NCI-H226 (cell line): Measurements from ENCODE around the gene CCDC80.
"Not testable (repeated sequence)": the region's sequence is repeated elsewhere in the genome, so short reads cannot be mapped to it uniquely, and the experiment has no call there.

Experiments
- DNase-seq: peaks from one replicate; pipeline ENCODE4 v3.0.0-alpha.2; 2015

Gene CCDC80, protein sequence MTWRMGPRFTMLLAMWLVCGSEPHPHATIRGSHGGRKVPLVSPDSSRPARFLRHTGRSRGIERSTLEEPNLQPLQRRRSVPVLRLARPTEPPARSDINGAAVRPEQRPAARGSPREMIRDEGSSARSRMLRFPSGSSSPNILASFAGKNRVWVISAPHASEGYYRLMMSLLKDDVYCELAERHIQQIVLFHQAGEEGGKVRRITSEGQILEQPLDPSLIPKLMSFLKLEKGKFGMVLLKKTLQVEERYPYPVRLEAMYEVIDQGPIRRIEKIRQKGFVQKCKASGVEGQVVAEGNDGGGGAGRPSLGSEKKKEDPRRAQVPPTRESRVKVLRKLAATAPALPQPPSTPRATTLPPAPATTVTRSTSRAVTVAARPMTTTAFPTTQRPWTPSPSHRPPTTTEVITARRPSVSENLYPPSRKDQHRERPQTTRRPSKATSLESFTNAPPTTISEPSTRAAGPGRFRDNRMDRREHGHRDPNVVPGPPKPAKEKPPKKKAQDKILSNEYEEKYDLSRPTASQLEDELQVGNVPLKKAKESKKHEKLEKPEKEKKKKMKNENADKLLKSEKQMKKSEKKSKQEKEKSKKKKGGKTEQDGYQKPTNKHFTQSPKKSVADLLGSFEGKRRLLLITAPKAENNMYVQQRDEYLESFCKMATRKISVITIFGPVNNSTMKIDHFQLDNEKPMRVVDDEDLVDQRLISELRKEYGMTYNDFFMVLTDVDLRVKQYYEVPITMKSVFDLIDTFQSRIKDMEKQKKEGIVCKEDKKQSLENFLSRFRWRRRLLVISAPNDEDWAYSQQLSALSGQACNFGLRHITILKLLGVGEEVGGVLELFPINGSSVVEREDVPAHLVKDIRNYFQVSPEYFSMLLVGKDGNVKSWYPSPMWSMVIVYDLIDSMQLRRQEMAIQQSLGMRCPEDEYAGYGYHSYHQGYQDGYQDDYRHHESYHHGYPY

DNA sequence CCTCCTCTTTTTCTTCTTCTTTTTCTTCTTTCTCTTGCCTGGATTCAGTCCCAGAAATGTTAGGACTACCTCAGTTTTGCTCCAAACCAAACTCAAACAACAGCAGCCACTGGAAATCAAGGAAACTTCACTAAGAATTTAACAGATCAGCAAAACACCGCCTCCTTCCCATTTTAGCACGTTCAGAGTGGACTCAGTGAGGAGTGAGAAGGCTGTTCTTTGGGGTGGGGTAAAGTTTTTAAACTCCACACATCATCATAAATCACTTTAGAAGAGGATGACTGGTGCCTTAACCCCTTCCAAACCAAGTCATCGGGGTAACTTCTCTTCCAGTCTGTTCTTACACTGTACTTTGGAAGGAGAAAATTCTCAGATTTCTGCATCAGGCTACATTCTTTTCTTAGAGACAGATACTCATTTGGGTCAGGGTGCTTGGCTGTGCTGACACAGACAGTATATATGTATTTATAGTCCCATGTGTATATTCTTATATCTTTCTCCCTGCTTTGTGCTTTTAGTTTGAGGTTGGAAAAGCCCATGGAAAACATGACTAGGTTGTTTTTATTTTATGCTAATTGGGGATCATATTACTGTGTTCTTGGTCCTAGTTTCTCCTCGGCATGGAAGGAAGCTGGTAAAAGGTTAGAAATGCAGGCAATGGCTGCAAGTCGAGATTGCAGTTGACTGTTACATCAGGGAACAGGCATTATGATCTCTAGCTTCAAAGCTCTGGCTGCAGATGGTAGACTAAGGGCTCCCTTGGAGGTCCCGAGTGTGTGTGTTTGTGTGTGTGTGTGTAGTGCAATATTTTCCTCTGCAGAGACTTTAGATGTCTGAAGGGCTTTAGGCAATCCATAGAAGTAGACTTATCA, at the start of gene CCDC80:
TSS of gene CCDC80 (minus strand) at position 214 of the 872 bp plus-strand sequence. CDS start 1,238 bp downstream, outside the sequence.
- DNase-seq = peak; percentile 91

DNA sequence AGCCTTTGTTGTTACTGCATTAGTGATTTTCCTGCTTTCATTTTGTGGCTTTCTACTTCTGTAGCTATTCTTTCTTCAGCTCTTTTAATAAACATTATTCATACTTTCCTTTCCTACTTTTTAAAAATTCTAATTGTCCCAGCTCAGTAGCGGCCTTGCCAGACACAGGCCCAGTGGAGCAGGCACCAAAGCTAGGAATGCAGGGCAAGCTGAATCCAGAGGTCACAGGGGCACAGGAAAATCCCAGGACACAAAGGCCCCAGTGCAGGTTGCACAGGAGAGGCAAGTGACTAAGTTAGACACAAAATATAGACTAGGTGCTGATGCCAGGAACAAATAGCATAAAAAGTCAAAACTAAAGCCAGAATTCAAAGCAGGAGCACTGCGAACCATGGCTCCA, 49.0 kb upstream of the CCDC80 start:
- no peak for DNase-seq

DNA sequence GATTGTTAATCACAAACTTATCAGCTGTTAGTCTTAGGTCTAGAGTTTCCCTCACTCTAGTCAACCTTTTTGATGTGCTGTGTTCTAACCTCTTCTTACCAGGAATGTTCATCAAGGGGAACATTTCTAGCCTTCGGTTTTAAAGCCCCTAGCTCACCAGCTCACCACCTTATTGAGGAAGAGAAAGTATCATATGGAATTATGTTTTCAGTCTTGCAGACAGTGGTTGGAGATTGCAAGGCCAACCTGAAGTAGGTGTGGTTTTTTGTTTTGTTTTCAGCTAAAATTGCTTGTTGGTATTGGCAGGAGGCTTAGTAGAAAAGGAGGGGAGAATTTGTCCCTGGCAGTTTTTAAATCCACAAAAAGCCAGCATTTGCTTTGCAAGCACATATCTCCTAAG, 48.4 kb upstream of the CCDC80 start:
- no peak for DNase-seq

DNA sequence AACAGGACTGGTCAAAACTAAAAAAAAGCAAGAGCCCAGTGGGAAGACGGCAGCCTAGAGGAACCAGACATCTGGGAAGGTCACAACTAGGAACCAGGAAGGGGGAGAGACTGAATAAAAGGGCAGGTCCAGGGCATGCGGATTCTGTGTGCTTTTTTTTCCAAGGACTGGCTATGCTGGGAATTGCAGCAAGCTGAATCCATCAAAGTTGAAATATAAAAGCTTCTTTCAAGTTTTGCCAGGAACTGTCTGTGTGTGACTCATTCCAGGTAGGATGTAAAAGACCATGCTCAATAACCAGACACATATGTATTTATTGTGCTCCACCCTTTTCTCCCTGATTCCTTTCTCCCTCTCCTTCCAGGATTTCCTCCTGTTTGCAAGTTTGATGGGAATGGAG, 47.9 kb upstream of the CCDC80 start:
- DNase-seq = peak; percentile 60

DNA sequence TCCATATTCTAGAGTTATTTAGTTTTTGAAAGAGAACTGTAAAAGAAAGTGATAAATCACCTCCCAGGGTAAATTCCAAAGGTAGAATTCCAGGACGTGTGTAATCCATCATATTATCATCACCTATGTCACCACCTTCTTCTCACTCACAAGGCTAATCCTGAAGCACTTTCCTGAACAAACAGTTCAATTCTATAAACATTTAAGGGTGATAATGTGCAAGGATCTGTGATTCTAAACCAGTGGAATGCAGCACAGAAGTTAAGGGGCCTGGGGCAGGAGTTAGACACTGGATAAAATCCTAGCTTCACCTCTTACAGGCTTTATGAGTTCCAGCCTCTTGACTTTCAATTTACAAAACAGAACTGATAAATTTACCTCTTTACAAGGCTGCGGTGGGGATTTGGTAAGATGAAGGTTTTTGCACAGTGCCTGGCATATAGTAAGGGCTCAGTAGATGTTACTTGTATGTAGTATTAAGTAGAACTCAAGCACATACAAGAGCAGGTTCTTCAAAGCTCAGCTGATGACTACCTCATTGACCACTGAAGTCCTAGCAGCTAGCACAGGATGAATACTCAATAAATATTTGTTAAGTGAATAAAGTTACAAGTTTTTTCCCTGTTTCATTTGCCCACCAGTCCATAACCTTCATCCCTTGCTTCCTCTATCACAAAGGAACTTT, 47.3 kb upstream of the CCDC80 start:
- DNase-seq = peak; percentile 79

DNA sequence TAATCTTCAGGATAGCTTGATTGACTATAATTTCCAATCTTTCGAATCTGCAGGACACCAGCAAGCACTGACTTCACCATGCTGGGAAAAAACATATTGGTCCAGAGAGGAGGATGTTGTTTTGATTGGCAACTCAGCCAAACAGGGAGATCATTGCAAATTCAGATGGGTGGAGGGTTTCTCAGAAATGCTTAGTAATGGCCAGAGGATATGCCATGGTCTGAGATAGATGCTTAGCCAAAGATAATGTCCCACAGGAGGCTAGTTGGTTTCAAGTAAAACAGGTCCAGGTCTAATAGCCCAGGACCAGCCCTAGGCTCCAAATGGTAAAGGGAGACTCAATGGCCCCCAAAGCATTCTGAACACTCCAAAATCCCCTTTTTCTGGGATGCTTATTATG, 46.7 kb upstream of the CCDC80 start:
- DNase-seq = peak; percentile 21

DNA sequence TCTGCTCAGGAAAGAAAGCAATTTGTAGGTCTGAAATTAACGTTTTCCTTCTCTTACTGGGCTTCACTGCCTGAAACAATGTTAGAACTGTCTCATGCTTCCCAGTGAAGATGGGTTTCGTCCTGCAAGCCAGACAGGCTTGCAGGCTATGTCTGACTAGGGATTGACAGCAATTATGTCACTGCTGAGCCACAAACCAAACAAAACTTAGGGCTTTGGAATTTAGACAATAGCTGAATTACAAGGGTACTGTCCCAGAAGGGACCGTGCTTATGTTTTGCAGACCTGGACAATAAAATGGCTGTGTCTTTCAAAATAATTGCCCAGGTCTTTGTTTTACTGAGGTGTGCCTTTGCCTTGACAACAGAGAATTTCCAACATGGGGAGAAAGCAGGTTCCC, 46.3 kb upstream of the CCDC80 start:
- DNase-seq = no peak

DNA sequence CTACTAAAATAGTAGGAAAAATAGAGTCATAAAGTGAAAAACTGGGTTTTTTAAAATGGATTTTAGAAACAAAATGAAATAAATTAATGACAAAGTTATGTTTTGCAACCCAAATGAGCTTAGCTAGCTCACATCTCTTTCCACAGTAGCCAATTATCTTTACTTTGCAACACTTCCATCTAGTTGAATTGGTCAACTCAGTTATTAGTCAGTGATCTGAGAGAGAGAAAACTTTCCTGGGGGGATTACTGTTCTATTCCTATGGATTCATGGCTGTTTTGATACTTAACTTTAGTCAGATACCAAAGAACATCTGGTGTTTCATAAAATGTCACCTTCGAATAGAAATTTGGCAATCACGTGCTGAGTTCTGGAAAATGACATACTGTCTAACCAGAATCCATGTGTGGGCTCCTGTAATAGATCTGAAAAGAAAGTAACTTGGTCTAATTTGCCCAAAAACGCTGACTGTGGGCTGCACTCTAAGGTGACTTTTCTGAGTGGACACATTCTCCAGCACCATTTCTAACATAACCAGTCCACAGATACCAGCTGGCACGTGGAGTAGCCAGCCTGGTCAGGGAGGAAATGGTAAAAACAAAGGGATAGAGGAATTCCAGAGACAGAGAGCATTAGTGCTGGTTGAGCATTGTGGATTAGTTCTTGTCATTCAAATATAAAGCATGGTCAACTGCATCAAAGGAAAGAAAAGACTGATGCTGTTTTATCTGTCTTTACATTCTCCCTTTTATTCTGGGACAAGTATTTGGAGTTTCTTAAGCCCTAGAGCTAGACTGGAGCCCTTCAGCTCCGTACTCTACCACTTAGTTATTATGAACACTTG, 45.2 kb upstream of the CCDC80 start:
- no peak for DNase-seq

DNA sequence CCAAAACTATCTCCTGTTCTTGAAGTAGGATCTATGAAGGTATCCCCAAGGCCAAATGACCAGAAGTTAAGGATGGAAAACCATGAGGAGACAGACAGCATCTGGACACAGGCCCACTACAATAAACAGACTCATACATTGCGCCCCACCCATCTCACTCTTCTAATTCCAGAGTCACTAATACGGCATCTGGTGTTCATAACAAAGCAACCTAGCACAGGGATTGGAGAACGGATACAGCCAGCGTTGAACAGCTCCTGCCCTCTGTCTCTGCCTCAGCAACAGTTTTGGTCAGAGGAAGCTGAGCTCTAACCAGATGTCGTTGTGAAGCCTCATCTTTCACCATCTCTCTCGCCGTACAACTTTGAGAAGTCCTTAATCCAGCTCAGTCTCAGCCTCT, 44.5 kb upstream of the CCDC80 start:
- DNase-seq = no peak

DNA sequence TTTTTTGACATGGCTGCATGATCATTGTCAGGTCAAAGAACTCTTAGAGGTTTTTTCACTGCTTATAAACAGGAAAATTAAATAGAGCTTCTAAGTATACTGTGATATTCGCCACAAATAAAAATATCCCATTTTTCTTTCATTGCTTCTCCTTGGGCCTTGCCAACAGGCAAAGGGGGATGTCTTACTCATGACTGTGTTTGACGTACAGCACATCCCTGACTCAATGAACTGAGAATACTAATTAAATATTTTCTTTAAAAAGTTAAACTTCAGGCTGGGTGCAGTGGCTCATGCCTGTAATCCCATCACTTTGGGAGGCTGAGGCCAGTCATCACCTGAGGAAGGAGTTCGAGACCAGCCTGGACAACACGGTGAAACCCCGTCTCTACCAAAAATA, 41.4 kb upstream of the CCDC80 start:
- DNase-seq = no peak

DNA sequence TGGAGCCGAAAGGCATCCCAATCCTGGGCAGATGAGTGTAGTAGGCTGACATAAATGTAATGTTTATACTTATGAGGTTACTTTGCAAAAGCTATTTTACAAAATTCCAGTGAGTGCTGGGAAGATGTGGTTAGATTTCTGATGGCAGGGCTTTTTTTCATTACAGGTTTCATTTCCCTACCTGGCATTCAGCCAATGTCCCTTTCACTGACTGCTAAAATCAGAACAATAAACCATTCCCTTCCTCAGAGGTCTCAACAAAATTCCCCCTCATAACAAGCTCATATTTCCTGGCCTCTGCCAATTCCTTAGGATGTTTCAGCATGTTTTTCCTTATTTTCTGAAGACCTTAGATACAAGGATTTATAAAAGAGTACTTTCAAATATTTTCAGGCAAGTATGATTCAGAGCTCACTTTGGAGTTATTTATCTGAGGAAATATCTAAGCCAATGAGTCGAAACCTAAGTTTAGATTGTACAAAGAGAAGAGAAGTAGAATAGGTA, 40.9 kb upstream of the CCDC80 start:
- no peak for DNase-seq

DNA sequence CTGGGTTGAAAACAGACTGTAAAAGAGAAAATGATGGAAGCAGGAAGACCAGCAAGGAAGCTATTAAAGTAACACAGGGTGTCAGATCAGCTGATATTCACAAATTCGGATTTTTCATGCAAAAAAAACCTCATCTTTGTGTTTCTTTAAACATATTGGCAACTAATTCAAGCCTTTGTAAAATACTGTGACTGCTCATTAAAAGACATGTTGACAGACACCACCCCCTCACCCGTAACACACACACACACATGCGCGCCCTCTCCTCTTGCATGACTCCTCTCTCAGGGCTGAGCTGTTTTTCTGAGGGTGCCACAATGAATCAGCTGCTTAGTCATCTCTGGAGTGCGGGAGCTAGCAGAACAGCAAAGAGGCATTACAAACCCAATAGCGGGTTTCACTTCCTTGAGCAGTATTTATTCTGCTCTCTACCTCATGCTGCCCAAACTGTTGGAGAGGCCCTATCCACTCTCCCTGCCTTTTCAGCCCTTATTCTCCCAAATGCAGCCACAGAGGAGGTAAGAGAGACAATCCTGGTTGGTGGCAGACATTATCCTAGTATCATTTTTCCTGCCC, 35.8 kb upstream of the CCDC80 start:
- peak; percentile 98 for DNase-seq

DNA sequence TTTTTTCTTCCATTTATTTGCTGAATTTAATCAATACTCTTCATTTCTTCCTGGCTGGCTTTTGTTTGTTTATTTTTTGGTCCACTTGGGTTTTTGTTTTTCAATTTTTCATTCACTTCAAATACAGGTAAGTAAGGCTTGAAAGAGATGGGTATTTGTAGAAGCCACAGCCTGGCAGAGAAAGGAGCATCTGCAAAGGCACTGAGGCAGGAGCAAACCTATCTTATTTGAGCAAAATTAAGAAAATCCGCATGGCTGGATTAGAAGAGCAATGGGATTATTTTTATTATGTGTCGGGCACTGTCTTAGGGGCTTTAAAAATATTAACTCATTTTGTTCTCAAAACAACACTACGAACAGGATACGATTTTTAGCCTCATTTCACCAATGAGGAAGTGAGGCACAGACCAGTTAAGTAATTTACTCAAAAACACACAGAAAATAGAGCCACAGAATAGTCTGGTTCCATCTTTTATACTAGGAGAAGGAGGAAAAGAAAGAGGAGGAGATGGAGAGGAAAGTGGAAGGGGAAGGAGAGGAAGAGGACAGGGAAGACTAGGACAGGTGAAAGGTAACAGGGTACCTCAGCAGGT, 35.1 kb upstream of the CCDC80 start:
- DNase-seq = no peak

DNA sequence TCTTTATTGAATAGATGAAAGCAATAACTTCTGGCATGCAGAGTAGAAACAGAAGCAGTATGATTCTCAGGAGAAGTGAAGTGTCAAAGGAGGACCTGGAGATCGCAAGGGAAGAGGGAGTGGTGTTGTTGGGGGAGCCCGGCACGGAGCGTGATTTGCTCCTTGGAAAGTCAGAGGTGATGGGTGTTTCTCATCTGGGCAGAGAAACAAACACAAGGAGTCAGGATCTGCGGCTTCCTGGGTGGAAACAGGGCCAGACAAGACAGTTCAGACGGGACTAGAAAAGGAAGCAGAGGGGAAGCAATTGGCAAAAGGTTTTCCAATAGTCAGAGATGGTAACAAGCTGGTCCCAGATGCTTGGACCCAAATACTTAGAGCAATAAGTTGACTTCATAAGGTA, 34.4 kb upstream of the CCDC80 start:
- no peak for DNase-seq

DNA sequence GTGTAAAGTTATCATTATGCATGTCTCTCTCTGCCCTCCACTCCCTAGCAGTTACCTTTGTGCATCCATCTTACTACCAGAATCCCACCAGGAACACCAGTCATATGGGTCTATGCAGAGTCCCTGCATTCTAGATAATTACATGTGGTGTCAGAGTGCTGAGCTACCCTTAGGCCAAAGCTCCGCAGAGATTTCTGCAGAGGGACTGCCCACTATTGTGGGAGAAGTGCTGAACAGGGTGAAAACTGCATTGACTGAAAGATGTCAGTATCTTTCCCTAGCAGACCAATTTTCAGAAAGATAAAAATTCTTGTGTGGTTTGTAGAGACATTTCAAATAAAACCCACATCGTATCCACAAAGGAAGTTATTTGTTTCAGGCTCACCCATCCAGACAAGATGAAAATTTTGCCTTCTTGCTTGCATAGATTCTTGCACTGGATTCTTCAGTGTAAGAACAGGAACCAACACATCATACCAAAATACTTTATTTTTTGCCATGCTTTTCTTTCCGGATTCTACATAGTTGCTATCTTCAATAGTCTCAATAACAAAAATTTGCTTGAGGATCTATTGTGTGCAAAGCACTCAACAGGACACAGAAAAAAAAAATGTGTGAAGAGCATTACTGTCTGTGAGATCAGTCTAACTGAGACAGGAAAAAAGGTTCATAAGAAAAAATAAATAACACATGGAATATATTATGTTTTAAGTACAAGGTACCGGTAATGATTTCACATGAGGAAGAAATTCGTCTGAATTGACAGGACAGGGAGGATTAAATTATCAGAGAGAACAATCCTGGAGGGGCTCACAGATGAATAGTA, 32.0 kb upstream of the CCDC80 start:
- DNase-seq = no peak

DNA sequence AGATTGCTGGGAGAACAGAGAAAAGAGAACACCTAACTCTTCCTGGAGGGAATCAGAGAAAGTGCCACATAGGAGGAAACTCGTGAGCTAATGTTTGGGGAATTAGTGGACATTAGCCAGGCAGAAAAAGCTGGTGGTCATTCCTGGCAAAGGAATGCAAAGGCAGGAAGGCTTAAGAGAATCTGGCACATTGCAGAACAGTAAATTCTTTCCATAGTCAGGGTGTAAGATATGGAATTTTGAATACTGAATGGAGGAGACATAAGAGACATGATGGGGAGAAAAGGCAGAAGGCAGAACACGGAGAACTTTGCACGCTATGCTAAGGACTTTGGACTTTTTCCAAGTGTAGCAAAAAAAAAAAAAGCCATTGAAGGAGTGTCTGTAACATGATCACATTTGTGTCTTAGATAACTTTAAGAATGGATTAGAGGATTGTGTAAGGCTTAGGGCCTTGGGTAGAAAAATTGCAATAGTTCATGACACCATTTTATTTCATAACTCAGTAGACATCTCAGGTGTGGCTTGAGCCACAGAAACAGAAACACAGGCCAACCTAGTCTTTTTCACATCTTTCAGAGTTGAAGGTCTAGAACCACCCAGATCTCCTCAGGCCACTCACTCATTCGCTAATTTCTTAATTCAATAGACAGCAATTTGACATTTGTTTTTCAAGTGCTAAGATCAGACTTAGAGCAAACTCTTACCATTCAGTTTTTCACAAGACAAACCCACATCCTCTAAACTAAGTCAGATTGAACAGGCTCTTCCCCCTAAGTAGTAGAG, 31.2 kb upstream of the CCDC80 start:
- DNase-seq = peak; percentile 98

DNA sequence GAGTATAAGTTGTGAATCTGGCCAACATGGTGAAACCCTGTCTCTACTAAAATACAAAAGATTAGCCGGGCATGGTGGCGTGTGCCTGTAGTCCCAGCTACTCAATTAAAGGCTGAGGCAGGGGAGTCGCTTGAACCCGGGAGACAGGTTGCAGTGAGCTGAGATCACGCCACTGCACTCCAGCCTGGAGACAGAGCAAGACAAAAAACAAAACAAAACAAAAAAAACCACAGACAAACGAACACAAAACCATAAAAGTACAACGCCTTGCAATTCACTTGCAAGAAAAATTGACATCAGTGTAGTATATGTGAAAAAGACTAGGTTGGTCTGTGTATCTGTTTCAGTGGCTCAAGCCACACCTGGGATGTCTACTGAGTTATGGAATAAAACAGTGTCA, 29.9 kb upstream of the CCDC80 start:
- DNase-seq = no peak

DNA sequence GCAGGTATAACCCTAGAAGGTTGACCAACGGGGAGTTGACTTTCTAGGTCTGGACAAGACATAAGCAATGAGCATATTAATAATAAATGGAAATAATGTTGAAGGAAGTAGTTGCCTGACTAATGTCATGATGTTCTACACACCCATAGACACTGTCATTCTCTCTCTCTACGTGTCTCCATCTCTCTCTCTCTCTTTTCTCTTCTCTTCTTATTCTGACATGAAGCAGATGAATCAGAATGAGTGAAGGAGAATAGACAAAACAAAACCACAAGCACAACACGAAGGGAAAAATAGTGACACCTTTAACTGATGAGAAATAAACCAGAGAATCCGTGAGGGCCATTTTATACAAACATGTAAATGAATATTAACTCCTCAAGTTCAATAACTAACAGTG, 26.7 kb upstream of the CCDC80 start:
- no peak for DNase-seq

DNA sequence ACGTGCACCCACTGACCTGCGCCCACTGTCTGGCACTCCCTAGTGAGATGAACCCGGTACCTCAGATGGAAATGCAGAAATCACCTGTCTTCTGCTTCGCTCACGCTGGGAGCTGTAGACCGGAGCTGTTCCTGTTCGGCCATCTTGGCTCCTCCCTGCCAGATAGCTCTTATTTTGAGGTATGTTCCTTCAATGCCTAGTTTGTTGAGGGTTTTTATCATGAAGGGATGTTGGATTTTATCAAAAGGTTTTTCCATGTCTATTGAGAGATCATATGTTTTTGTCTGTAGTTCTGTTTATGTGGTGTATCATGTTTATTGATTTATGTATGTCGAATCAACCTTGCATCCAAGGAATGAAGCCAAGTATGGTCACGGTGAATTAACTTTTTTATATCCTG, 24.1 kb upstream of the CCDC80 start:
- DNase-seq = not testable (repeated sequence)
